DMS153 (cell line): ENCODE results near the gene TMPRSS4.

ENCODE experiments used
- DNase-seq: peaks from one replicate; lab custom pipeline; 2025; lab: John Stamatoyannopoulos, UW

TMPRSS4 gene, protein sequence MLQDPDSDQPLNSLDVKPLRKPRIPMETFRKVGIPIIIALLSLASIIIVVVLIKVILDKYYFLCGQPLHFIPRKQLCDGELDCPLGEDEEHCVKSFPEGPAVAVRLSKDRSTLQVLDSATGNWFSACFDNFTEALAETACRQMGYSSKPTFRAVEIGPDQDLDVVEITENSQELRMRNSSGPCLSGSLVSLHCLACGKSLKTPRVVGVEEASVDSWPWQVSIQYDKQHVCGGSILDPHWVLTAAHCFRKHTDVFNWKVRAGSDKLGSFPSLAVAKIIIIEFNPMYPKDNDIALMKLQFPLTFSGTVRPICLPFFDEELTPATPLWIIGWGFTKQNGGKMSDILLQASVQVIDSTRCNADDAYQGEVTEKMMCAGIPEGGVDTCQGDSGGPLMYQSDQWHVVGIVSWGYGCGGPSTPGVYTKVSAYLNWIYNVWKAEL

DNA sequence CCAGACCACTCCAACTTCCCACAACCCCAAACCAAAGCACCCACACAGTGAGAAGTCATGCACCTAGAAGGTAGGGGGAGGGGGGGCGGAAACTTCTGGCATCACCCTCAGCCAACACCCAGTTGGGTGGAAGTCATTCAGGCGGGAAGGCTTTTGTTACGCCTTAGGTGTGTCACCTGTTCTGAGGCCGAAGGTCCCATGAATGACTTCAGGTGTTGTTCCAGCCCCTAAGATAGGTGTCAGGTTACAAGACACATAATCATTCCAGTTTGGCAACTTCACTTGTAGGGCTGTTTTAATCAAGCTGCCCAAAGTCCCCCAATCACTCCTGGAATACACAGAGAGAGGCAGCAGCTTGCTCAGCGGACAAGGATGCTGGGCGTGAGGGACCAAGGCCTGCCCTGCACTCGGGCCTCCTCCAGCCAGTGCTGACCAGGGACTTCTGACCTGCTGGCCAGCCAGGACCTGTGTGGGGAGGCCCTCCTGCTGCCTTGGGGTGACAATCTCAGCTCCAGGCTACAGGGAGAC, at the start of gene TMPRSS4:
Gene TMPRSS4 (plus strand): TSS at position 325 of the 528 bp plus-strand sequence. CDS start 225 bp downstream, outside the sequence.
- peak; percentile 80 for DNase-seq

DNA sequence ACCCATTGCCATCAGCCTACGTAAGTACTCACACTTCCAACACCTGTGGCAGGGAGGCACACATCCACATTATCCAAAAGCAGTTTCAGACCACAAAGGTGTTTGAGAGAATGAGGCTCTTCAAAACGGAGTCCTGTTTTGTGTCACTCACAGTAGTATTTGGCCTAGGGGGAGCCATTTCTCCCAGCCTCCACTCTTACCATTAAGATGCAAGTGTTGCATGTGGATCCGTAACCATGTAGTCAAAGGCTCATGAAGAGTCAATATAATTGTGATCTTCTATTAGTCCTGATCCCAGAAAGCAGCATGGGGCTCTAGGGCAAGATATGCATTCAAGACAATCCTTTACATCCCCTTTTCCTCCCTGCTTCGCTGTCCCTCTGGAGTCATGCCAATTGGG, 49.2 kb upstream of the TMPRSS4 start:
- DNase-seq: no peak

DNA sequence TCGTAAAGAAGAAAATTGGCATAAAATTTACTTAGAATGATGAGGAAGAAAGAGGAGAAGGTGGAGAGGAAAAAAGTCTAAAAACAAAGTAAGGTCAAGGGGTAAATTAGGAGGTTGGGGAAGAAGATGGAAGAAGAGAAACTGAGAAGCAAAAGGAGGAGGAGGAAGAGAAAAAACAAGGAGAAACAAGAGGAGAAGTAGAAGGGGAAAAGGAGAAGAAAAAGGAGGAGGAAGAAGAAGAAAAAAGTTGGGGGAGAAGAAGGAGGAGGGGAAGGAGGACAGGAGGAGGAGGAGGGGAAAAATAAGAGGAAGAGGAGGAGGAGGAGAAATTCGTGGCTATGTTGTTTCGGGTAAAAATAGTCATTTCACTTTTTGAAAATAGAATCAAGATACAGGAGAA, 48.3 kb upstream of the TMPRSS4 start:
- DNase-seq: no peak

GRCh38 chr11:118033443-118033842, 43.4 kb upstream of the TMPRSS4 start:
- DNase-seq: no peak

GRCh38 chr11:118042141-118042540, 34.7 kb upstream of the TMPRSS4 start:
- DNase-seq: no peak

DNA sequence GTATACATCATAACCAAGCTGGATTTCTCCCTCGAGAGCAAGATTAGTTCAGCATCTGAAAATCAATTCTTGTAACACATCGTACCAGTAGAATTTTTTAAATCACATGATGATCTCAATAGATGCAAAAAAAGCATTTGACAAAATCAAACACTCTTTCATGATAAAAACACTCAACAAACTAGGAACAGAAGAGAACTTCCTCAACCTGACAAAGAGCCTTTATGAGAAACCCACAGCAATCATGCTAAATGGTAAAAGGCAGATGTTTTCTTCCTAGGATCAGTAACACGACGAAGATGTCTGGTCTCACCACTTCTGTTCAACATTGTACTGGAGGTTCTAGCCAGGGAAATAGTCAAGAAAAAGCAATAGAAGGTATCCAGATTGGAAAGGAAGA, 34.1 kb upstream of the TMPRSS4 start:
- DNase-seq: no peak

GRCh38 chr11:118045191-118045590, 31.7 kb upstream of the TMPRSS4 start:
- DNase-seq: peak; percentile 19

- DNase-seq: no peak
Observed at GRCh38 chr11:118046051-118046963, 30.6 kb upstream of the TMPRSS4 start.

DNA sequence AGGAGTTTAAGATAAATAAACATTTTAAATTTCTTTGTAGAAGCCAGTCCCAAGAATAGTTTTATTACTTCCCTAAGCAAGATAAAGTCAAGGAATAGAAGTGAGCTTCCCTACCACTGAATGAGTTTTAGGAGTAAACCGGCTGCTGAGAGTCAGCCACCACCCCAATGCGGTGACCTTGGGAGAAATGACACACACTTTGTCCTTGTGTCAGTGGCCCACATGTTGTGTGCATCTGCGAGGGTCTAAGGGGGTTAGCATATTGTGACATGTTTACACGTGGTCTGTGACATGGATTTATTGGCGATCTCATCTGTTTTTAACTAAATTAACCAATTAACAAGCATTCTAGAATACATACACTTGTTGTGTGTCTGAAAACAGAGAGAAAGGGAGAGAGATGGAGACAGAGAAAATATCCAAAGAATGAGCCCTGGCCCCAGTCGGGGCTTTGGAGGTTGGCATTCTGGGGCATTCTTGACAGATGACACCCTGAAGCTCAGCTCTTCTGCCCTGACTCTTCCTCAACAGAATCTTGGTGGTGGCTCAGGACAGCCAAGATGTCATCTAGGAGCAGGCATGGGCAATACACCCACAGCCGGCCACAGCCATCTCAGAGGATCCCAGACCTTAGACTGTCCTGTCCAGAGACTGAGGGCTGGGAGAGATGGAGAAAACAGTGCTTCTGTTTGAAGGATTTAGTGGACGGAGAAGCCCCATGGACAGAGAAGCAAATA, 29.7 kb upstream of the TMPRSS4 start:
- DNase-seq: no peak

- no peak for DNase-seq
Observed at GRCh38 chr11:118047749-118048148, 29.1 kb upstream of the TMPRSS4 start.

DNA sequence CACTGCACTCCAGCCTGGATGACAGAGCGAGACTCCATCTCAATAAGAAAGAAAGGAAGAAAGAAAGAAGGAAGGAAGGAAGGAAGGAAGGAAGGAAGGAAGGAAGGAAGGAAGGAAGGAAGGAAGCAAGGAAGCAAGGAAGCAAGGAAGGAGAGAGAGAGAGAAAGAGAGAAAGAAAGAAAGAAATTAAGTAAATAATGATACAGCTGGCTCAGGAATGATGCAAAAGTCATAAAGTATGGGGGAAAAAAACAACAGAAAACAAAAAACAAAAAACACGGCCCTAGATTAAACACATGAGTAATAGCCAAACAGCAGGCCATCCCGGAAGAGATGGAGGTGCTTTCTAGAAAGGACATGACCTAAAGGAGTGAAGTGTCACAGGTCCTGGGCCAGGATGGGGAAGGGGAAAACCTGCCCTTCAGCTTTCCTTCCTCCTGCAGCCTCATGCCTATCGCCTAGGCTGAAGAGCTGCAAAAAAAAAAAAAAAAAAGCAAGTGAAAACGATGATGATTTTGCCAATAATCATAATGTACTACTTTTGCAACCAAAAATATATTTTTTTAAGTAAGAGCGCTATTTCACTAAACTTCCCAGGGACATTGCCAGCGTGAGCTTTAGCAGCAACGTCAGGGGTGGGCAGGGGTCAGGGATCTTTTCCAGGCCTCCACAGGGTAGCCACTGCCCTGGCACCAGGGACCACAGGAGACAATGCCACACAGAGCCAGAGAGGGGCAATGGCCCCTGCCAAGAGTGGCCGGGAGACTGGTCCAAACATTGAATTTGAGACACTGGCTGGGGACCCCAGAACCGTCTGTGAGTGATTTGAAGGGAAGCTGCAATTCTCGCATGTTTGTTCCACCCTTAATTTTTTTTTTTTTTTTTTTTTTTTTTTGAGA, 28.2 kb upstream of the TMPRSS4 start:
- no peak for DNase-seq

DNA sequence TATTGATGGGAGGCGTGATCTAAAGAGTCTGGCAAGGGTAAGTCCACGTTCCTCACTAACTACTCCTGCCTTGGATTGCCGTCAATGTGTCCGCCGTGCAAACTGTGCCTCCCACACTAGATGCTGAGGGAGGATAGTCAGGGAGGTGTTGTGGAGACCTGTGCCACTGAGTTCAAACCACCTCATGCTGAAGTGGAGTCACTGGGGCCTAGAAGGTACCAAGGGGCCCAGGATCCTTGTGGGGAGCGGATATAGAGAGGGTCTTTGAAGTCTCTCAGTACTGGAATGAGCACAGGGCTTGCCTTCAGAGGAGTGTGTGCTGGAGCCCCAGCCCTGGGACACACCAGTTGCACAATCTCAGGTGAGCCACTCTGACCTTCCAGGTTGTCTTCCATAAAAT, 27.1 kb upstream of the TMPRSS4 start:
- no peak for DNase-seq

GRCh38 chr11:118050208-118050891, 26.5 kb upstream of the TMPRSS4 start:
- no peak for DNase-seq

DNA sequence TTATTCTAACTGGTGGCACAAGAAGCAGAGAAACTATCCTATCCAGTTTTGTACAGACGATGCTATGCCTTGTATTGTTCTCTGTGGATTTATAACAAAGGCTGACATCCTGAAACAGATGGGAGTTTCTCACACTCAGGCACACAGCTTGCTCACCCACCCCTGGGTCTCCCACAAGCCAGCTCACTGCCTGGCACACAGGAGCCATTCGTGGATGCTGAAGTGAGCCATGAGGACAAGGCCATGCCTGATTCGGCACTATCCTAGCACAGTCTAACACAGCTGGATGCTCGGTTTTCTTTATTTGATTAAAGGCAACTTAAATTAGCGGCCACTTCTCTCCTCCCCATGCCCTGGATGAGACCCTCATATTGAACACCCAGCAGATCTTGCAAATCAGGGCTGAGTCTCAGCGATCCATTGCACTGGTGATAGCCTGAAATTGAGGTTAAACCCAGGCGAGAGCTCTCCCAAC, 25.7 kb upstream of the TMPRSS4 start:
- DNase-seq: no peak

- no peak for DNase-seq
Observed at GRCh38 chr11:118051611-118052461, 25.0 kb upstream of the TMPRSS4 start.

DNA sequence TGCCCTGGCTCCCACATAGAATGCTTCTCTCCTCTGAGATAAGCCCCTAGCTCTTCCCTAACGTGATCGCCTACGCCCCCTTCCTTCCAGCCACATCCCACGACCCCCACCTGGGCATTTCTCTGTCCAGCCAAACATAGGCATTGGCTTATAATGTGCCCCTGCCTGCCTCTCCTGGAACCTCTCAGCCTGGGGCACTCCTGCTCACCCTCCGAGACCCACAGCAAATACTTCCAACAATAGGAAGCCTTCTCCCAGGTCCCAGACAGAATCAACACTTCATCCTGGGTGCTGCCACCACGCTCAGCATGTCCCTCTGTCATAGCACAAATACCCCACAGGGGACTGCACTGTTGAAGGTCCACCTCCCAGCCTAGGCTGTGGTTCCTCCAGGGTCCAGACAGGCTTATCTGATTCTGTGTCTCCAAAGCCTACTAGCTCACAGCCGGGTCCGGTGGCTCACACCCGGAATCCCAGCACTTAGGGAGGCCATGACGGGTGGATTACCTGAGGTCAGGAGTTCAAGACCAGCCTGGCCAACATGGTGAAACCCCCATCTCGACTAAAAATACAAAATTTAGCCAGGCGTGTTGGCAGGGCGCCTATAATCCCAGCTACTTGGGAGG, 24.2 kb upstream of the TMPRSS4 start:
- DNase-seq: no peak

DNA sequence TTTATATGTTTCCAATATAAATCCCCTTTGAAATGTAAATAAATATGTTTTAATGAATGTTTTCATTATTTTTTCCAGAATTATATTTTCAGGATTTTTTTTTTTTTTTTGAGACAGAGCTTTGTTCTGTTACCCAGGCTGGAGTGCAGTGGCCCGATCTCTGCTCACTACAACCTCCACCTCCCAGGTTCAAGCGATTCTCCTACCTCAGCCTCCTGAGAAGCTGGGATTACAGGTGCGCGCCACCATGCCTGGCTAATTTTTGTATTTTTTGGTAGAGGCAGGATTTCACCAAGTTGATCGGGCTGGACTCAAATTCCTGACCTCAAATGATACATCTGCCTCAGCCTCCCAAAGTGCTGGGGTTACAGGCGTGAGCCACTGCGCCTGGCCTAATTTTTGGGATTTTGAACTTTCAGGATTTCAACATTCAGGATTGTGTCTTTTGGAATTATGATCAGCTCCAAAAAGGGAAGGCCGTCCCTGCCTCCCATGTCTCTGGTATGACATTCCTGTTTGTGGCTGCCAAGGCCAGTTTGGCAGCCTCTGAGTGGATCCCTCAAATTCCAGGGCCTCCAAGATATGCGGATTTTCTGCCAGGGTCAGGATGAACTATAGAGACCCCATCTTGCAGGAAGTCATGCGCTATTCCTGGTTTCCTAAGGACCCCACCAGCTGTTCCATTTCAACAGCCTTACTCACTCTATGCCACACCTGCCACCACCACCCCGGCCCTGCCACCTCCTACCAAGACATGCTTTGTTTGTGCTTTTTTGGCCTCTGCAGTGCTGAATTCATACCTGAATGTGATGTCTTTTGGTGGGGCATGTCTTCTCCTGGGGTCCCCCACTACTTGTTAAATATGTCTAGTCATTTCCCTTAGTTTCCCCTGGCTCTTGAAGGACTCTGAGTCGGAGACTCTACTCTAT, 21.9 kb upstream of the TMPRSS4 start:
- no peak for DNase-seq

- DNase-seq: no peak
Observed at GRCh38 chr11:118055966-118056365, 20.9 kb upstream of the TMPRSS4 start.
